GM23248 (cell line): ENCODE measurements around the gene PAX4.

Experiments used
- EZH2 ChIP-seq: fragments of 200-600 bp; sonication (generic); IDR thresholded peaks from 2 replicates; pipeline ENCODE4 v1.6.1; 2018; ENCODE audit warnings: antibody characterized with exemption, mild to moderate bottlenecking; ENCODE audit not compliant: insufficient read depth, poor library complexity, severe bottlenecking
- EZH2phosphoT487 ChIP-seq: fragments of 200-600 bp; sonication (generic); IDR thresholded peaks from 2 replicates; pipeline ENCODE4 v1.6.1; 2018; ENCODE audit warnings: antibody characterized with exemption, moderate library complexity, mild to moderate bottlenecking, low read depth; ENCODE audit not compliant: insufficient read depth

- TF ChIP-seq EZH2: no peak
- TF ChIP-seq EZH2phosphoT487: no peak
These were observed 26.5 kb upstream of the PAX4 start for GRCh38 chr7:127644484-127644883.
